Measurements from ENCODE around the gene GRIPAP1. TPM values are rescaled to one million over a fixed set of nuclear protein-coding genes. Genes with fewer than 3 reads are reported as not detected.

GRIPAP1 gene
- total RNA-seq, 4 donors from 2014 or later, result 8.6 to 19.3 (median 10.1) TPM

- no peaks in the 10 kb centered on the region for H3K27me3 ChIP-seq
- H3K4me3 ChIP-seq, result no peak overlapping the region
- in situ Hi-C loops (cut with MboI; ENCODE audit: low sequenced_read_pairs in 4 of 4) (loop anchor here in 1 of 4 donors (5.0 kb wide), 1 partner anchor 82 kb away; the partner anchor contains the start of gene TFE3), intact Hi-C loops (cut with DNase I; ENCODE audit: low total_unique reads) (no loop called here)
- H3K9me3 ChIP-seq, result no peaks in the 10 kb centered on the region
- H3K27ac ChIP-seq, result peak overlapping the region in 2 of 4 donors; percentile 95
- no peak for TF ChIP-seq POLR2A (IDR thresholded peaks at IDR 0.05)
- TF ChIP-seq, protein P1, sequence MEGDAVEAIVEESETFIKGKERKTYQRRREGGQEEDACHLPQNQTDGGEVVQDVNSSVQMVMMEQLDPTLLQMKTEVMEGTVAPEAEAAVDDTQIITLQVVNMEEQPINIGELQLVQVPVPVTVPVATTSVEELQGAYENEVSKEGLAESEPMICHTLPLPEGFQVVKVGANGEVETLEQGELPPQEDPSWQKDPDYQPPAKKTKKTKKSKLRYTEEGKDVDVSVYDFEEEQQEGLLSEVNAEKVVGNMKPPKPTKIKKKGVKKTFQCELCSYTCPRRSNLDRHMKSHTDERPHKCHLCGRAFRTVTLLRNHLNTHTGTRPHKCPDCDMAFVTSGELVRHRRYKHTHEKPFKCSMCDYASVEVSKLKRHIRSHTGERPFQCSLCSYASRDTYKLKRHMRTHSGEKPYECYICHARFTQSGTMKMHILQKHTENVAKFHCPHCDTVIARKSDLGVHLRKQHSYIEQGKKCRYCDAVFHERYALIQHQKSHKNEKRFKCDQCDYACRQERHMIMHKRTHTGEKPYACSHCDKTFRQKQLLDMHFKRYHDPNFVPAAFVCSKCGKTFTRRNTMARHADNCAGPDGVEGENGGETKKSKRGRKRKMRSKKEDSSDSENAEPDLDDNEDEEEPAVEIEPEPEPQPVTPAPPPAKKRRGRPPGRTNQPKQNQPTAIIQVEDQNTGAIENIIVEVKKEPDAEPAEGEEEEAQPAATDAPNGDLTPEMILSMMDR (IDR thresholded peaks at IDR 0.05 in 4 of 5, conservative IDR thresholded peaks at IDR 0.05 in 1 of 5), result no peak
- DNase-seq (peak in 1 of 2 donors; percentile 49), ATAC-seq (no peak)
- peaks cover 5 to 12% of the 10 kb centered on the region in 2 donors for H3K4me1 ChIP-seq
- H3K36me3 ChIP-seq, result no peaks in the 10 kb centered on the region
These were observed 41.8 kb downstream of the GRIPAP1 start for GRCh38 chrX:48960291-48960690.

DNA sequence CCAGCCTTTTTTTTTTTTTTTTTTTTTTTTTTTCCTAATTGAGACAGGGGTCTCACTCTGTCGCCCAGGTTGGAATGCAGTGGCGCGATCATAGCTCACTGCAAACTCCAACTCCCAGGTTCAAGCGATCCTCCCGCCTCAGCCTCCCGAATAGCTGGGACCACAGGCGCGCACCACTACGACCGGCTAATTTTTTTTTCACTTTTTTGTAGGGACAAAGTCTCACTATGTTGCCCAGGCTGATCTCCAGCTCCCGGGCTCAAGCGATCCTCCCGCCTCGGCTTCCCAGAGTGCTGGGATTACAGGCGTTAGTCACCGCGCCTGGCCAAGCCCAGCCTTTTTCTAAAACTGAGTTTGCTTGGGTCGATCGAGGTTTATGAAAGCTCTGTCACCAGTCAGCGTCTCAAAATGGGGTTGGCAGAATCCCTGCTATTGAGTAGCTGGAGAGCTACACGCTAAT is 43.4 kb downstream of the GRIPAP1 start:
- DNase-seq (peak in 1 of 2 donors; percentile 50), ATAC-seq (peak; percentile 14 to 32)
- in situ Hi-C loops (cut with MboI; ENCODE audit: low sequenced_read_pairs in 4 of 4) (no loop called here), intact Hi-C loops (cut with DNase I; ENCODE audit: low total_unique reads) (loop anchor here (1.0 to 5.0 kb wide), 2 partner anchors 85 to 156 kb away; partner anchors contain the start of genes HDAC6 and TFE3)
- Histone ChIP-seq H3K36me3 (no peaks in the 10 kb centered on the region), H3K4me1 (peaks cover 6 to 12% of the 10 kb centered on the region in 2 donors), H3K27me3 (no peaks in the 10 kb centered on the region), H3K27ac (peak overlapping the region; percentile 86 to 95 (median 94)), H3K4me3 (peak overlapping the region; percentile 58 to 75 (median 63)), H3K9me3 (no peaks in the 10 kb centered on the region)
- TF ChIP-seq POLR2A (IDR thresholded peaks at IDR 0.05), result no peak
- TF ChIP-seq, protein P1 (IDR thresholded peaks at IDR 0.05 in 4 of 5, conservative IDR thresholded peaks at IDR 0.05 in 1 of 5), result no peak

GRCh38 chrX:48957827-48958634 is 44.0 kb downstream of the GRIPAP1 start:
- in situ Hi-C loops (cut with MboI; ENCODE audit: low sequenced_read_pairs in 4 of 4) (no loop called here), intact Hi-C loops (cut with DNase I; ENCODE audit: low total_unique reads) (loop anchor here (1.0 to 5.0 kb wide), 3 partner anchors 39 to 156 kb away; partner anchors contain the start of genes HDAC6, PIM2 and TFE3)

GRCh38 chrX:48957477-48957826 is 44.6 kb downstream of the GRIPAP1 start, which contains the start of gene OTUD5:
OTUD5 (minus strand) TSS chrX:48957607; CDS start chrX:48957570, 37 bp downstream.
- no peak for TF ChIP-seq POLR2A (IDR thresholded peaks at IDR 0.05)
- TF ChIP-seq, protein P1 (IDR thresholded peaks at IDR 0.05 in 4 of 5, conservative IDR thresholded peaks at IDR 0.05 in 1 of 5), result no peak
- H3K36me3 ChIP-seq, result no peaks in the 10 kb centered on the region
- peak within 1 kb of the TSS; percentile 59 to 68 (median 62) for H3K4me3 ChIP-seq
- peaks cover 9 to 15% of the 10 kb centered on the region in 2 donors for H3K4me1 ChIP-seq
- DNase-seq (peak in 1 of 2 donors; percentile 25), ATAC-seq (peak; percentile 25 to 30)
- H3K27ac ChIP-seq, result peak within 1 kb of the TSS; percentile 86 to 95 (median 94)
- no peaks in the 10 kb centered on the region for H3K9me3 ChIP-seq
- intact Hi-C loops (cut with DNase I; ENCODE audit: low total_unique reads) (loop anchor here (2.0 to 5.0 kb wide), 2 partner anchors 39 to 155 kb away; partner anchors contain the start of genes HDAC6 and PIM2), in situ Hi-C loops (cut with MboI; ENCODE audit: low sequenced_read_pairs in 4 of 4) (no loop called here)
- no peaks in the 10 kb centered on the region for H3K27me3 ChIP-seq

More at GRCh38 chrX:48957827-48958634, 44.0 kb downstream of the GRIPAP1 start:
- peak overlapping the region; percentile 86 to 95 (median 94) for H3K27ac ChIP-seq
- H3K9me3 ChIP-seq, result no peaks in the 10 kb centered on the region
- TF ChIP-seq, protein P1 (IDR thresholded peaks at IDR 0.05 in 4 of 5, conservative IDR thresholded peaks at IDR 0.05 in 1 of 5), result no peak
- peak; percentile 50 to 64 for TF ChIP-seq POLR2A (IDR thresholded peaks at IDR 0.05)
- H3K4me1 ChIP-seq, result peaks cover 9 to 15% of the 10 kb centered on the region in 2 donors
- no peaks in the 10 kb centered on the region for H3K27me3 ChIP-seq
- H3K36me3 ChIP-seq, result no peaks in the 10 kb centered on the region
- peak overlapping the region; percentile 59 to 75 (median 66) for H3K4me3 ChIP-seq
- peak; percentile 86 for ATAC-seq
- DNase-seq, result peak; percentile 95 to 98
